Neural progenitor cell (in vitro differentiated cells): ENCODE measurements around the gene OR2L3. TPM values are rescaled to one million over a fixed set of nuclear protein-coding genes. Genes with fewer than 3 reads are reported as not detected.
"Not testable (repeated sequence)": the region's sequence is repeated elsewhere in the genome, so short reads cannot be mapped to it uniquely, and the experiment has no call there.

ENCODE experiments used
- DNase-seq: peaks from one replicate; pipeline ENCODE4 v3.0.0-alpha.2; 2016; ENCODE audit warnings: low spot score
- H2AFZ ChIP-seq: fragments of 200-600 bp; sonication (generic); replicated peaks from 2 replicates; pipeline ENCODE4 v1.6.1; 2016; ENCODE audit warnings: antibody characterized with exemption
- H3F3A ChIP-seq: fragments of 200-600 bp; sonication (generic); 2 replicates; pipeline ENCODE4 v1.6.1; 2016; ENCODE audit warnings: antibody characterized with exemption, low read depth
- H3K27ac ChIP-seq: fragments of 200-600 bp; sonication (generic); 2 replicates; pipeline ENCODE4 v1.5.1; 2016; ENCODE audit warnings: mild to moderate bottlenecking
- H3K27me3 ChIP-seq: fragments of 200-600 bp; sonication (generic); 2 replicates; pipeline ENCODE4 v1.6.1; 2016; ENCODE audit warnings: mild to moderate bottlenecking, moderate library complexity
- H3K36me3 ChIP-seq: fragments of 200-600 bp; sonication (generic); 2 replicates; pipeline ENCODE4 v1.5.1; 2016
- H3K4me1 ChIP-seq: fragments of 200-600 bp; sonication (generic); 2 replicates; pipeline ENCODE4 v1.6.1; 2016; ENCODE audit warnings: mixed run types
- H3K4me2 ChIP-seq: fragments of 200-600 bp; sonication (generic); 2 replicates; pipeline ENCODE4 v1.6.1; 2016
- H3K4me3 ChIP-seq: fragments of 200-600 bp; sonication (generic); 2 replicates; pipeline ENCODE4 v1.5.1; 2016
- H3K79me2 ChIP-seq: fragments of 200-600 bp; sonication (generic); 2 replicates; pipeline ENCODE4 v1.6.1; 2016; ENCODE audit warnings: low read depth
- H3K9ac ChIP-seq: fragments of 200-600 bp; sonication (generic); 2 replicates; pipeline ENCODE4 v1.6.1; 2016
- H3K9me3 ChIP-seq: fragments of 200-600 bp; sonication (generic); 2 replicates; pipeline ENCODE4 v1.5.1; 2016; ENCODE audit warnings: low read depth
- H4K20me1 ChIP-seq: fragments of 200-600 bp; sonication (generic); 2 replicates; pipeline ENCODE4 v1.6.1; 2016; ENCODE audit warnings: low read depth
- H3K27ac Mint-ChIP-seq: 3 replicates; pipeline ENCODE4 v1.8.0; 2021; ENCODE audit warnings: mixed read lengths
- H3K27me3 Mint-ChIP-seq: 2 replicates; pipeline ENCODE4 v1.8.0; 2022; ENCODE audit warnings: low read depth, mild to moderate bottlenecking, inconsistent platforms, moderate library complexity, mixed read lengths; ENCODE audit not compliant: insufficient read depth
- H3K36me3 Mint-ChIP-seq: 3 replicates; pipeline ENCODE4 v1.8.0; 2021; ENCODE audit warnings: mixed read lengths
- H3K4me1 Mint-ChIP-seq: 3 replicates; pipeline ENCODE4 v1.8.0; 2021; ENCODE audit warnings: mixed read lengths
- H3K4me3 Mint-ChIP-seq: 3 replicates; pipeline ENCODE4 v1.8.0; 2021; ENCODE audit warnings: mild to moderate bottlenecking, moderate library complexity, mixed read lengths
- H3K9me3 Mint-ChIP-seq: 3 replicates; pipeline ENCODE4 v1.8.0; 2020; ENCODE audit warnings: mixed read lengths
- EZH2 ChIP-seq: fragments of 200-600 bp; sonication (generic); IDR thresholded peaks from 2 replicates; pipeline ENCODE4 v1.6.1; 2017; ENCODE audit warnings: antibody characterized with exemption, mild to moderate bottlenecking, moderate library complexity
- EZH2phosphoT487 ChIP-seq: fragments of 200-600 bp; sonication (generic); IDR thresholded peaks from 2 replicates; pipeline ENCODE4 v1.6.1; 2017; ENCODE audit warnings: antibody characterized with exemption
- total RNA-seq: library from RNA; depleted of rRNA; stranded (reverse); fragments of >200 nt; gene quantifications from 2 replicates; pipeline ENCODE4 v1.2.3, GENCODE V29; 2015; ENCODE audit warnings: low replicate concordance
- TF ChIP-seq, protein P1 (sequence below): fragments of 200-600 bp; sonication (generic); IDR thresholded peaks from 2 replicates; pipeline ENCODE4 v1.5.1; 2017; ENCODE audit warnings: antibody characterized with exemption, mild to moderate bottlenecking

Gene OR2L3
- total RNA-seq, 1 donor from 2014 or later = not detected

- H3K4me1 Mint-ChIP-seq = no peaks in the 10 kb centered on the region
- H3K27me3 ChIP-seq = no peaks in the 10 kb centered on the region
- H3K4me2 ChIP-seq = no peak overlapping the region
- no peaks in the 10 kb centered on the region for H3K36me3 ChIP-seq
- H3K9ac ChIP-seq = no peak overlapping the region
- H3K27ac Mint-ChIP-seq = no peak overlapping the region
- H3K27me3 Mint-ChIP-seq = no peaks in the 10 kb centered on the region
- H3K4me1 ChIP-seq = no peaks in the 10 kb centered on the region
- H3K4me3 ChIP-seq = no peak overlapping the region
- no peak overlapping the region for H3K4me3 Mint-ChIP-seq
- no peak overlapping the region for H2AFZ ChIP-seq
- H3K27ac ChIP-seq = no peak overlapping the region
- H3K9me3 Mint-ChIP-seq = peaks cover 34% of the 10 kb centered on the region
- no peaks in the 10 kb centered on the region for H3F3A ChIP-seq
- H3K79me2 ChIP-seq = no peaks in the 10 kb centered on the region
- no peaks in the 10 kb centered on the region for H3K36me3 Mint-ChIP-seq
- no peaks in the 10 kb centered on the region for H4K20me1 ChIP-seq
- DNase-seq = no peak
- peaks cover 19% of the 10 kb centered on the region for H3K9me3 ChIP-seq
- TF ChIP-seq, protein P1, sequence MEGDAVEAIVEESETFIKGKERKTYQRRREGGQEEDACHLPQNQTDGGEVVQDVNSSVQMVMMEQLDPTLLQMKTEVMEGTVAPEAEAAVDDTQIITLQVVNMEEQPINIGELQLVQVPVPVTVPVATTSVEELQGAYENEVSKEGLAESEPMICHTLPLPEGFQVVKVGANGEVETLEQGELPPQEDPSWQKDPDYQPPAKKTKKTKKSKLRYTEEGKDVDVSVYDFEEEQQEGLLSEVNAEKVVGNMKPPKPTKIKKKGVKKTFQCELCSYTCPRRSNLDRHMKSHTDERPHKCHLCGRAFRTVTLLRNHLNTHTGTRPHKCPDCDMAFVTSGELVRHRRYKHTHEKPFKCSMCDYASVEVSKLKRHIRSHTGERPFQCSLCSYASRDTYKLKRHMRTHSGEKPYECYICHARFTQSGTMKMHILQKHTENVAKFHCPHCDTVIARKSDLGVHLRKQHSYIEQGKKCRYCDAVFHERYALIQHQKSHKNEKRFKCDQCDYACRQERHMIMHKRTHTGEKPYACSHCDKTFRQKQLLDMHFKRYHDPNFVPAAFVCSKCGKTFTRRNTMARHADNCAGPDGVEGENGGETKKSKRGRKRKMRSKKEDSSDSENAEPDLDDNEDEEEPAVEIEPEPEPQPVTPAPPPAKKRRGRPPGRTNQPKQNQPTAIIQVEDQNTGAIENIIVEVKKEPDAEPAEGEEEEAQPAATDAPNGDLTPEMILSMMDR = no peak
- no peak for TF ChIP-seq EZH2
- TF ChIP-seq EZH2phosphoT487 = no peak
Measured at GRCh38 chr1:248065604-248066003, 19.0 kb downstream of the OR2L3 start.

GRCh38 chr1:248083864-248084263 lies 37.2 kb downstream of the OR2L3 start:
- H3K27ac ChIP-seq, H3K4me1 Mint-ChIP-seq, H3K27me3 Mint-ChIP-seq, H3K27me3 ChIP-seq, H3K27ac Mint-ChIP-seq, DNase-seq, H3K79me2 ChIP-seq, H3K4me3 Mint-ChIP-seq, H3K36me3 Mint-ChIP-seq, H3K9ac ChIP-seq, H3K4me2 ChIP-seq, H3K36me3 ChIP-seq, H3K4me3 ChIP-seq, H3F3A ChIP-seq, H3K4me1 ChIP-seq, H4K20me1 ChIP-seq, H2AFZ ChIP-seq: not testable (repeated sequence)
- peaks cover 21% of the 10 kb centered on the region for H3K9me3 Mint-ChIP-seq
- H3K9me3 ChIP-seq = peaks cover 22% of the 10 kb centered on the region

DNA sequence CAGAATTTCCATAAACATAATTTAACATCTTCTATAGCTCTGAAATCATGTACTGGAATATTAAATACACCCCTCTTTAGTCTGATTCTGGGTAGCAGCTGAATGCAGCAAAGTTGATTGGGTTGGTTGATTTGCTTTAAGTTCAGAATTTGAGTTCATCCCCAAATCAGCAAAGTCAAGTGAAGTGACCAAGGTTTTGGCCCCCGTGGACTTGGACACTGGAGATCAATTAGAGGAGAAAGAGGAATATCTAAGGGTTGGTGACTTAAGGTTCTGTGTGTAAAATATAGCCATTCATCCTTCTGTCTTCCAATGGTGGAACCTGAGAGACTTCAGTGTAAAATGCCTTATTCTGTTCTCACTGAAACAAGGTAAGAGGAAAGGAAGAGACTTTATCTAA lies 48.2 kb downstream of the OR2L3 start, which contains the start of gene OR2L13:
Gene OR2L13 (plus strand): TSS at position 301 of the 400 bp plus-strand sequence. CDS start 4,192 bp downstream, outside the sequence.
- Mint-ChIP-seq H3K9me3 (peaks cover 49% of the 10 kb centered on the region), H3K4me1 (no peaks in the 10 kb centered on the region), H3K27ac (no peak within 1 kb of the TSS), H3K27me3 (no peaks in the 10 kb centered on the region), H3K36me3 (no peaks in the 10 kb centered on the region), H3K4me3 (no peak within 1 kb of the TSS)
- TF ChIP-seq, protein P1 = no peak
- TF ChIP-seq EZH2 (no peak), EZH2phosphoT487 (no peak)
- Histone ChIP-seq H2AFZ (no peak within 1 kb of the TSS), H3K27me3 (no peaks in the 10 kb centered on the region), H3K4me1 (no peaks in the 10 kb centered on the region), H3K27ac (no peak within 1 kb of the TSS), H3K4me3 (no peak within 1 kb of the TSS), H3K4me2 (no peak within 1 kb of the TSS), H3K9ac (no peak within 1 kb of the TSS), H4K20me1 (no peaks in the 10 kb centered on the region), H3K79me2 (no peaks in the 10 kb centered on the region), H3K36me3 (no peaks in the 10 kb centered on the region), H3F3A (no peaks in the 10 kb centered on the region), H3K9me3 (peaks cover 27% of the 10 kb centered on the region)
- DNase-seq = no peak

- Mint-ChIP-seq H3K27ac (no peak overlapping the region), H3K36me3 (no peaks in the 10 kb centered on the region), H3K4me1 (no peaks in the 10 kb centered on the region), H3K9me3 (peaks cover 26% of the 10 kb centered on the region), H3K27me3 (no peaks in the 10 kb centered on the region), H3K4me3 (no peak overlapping the region)
- no peaks in the 10 kb centered on the region for H3K27me3 ChIP-seq
- H3K4me3 ChIP-seq = no peak overlapping the region
- H3K4me1 ChIP-seq = no peaks in the 10 kb centered on the region
- H3K9me3 ChIP-seq = peaks cover 35% of the 10 kb centered on the region
- no peaks in the 10 kb centered on the region for H3K36me3 ChIP-seq
- no peak overlapping the region for H3K27ac ChIP-seq
- no peak overlapping the region for H3K9ac ChIP-seq
- TF ChIP-seq EZH2 (no peak), EZH2phosphoT487 (no peak)
- TF ChIP-seq, protein P1 = no peak
- H3K4me2 ChIP-seq = no peak overlapping the region
- no peaks in the 10 kb centered on the region for H4K20me1 ChIP-seq
- no peaks in the 10 kb centered on the region for H3K79me2 ChIP-seq
- H2AFZ ChIP-seq = no peak overlapping the region
- no peak for DNase-seq
- no peaks in the 10 kb centered on the region for H3F3A ChIP-seq
Measured at GRCh38 chr1:248098529-248098928, 51.9 kb downstream of the OR2L3 start.
